HUES6 (cell line): ENCODE data around the gene ADORA1.
A peak's percentile ranks its signal among the peaks of the same experiment; 100 is the strongest.

Source experiments
- H3K27ac ChIP-seq: 2 replicates; pipeline ENCODE4 v1.7.0; 2013; ENCODE audit warnings: low read depth, mild to moderate bottlenecking, low read length, inconsistent platforms
- H3K27me3 ChIP-seq: 2 replicates; pipeline ENCODE4 v1.6.1; 2013; ENCODE audit warnings: low read length; ENCODE audit not compliant: control insufficient read depth, insufficient read depth
- H3K36me3 ChIP-seq: 2 replicates; pipeline ENCODE4 v1.6.1; 2013; ENCODE audit warnings: low read length; ENCODE audit not compliant: control insufficient read depth, insufficient read depth
- H3K4me1 ChIP-seq: 2 replicates; pipeline ENCODE4 v1.6.1; 2013; ENCODE audit warnings: low read length; ENCODE audit not compliant: control insufficient read depth, insufficient read depth
- H3K4me3 ChIP-seq: 2 replicates; pipeline ENCODE4 v1.5.1; 2013; ENCODE audit warnings: low read depth, low read length
- H3K9ac ChIP-seq: one replicate; pipeline ENCODE4 v1.6.1; 2013; ENCODE audit warnings: mild to moderate bottlenecking, low read length
- H3K9me3 ChIP-seq: 2 replicates; pipeline ENCODE4 v1.6.1; 2013; ENCODE audit warnings: low read depth, low read length; ENCODE audit not compliant: control insufficient read depth, insufficient read depth

The ADORA1 gene

DNA sequence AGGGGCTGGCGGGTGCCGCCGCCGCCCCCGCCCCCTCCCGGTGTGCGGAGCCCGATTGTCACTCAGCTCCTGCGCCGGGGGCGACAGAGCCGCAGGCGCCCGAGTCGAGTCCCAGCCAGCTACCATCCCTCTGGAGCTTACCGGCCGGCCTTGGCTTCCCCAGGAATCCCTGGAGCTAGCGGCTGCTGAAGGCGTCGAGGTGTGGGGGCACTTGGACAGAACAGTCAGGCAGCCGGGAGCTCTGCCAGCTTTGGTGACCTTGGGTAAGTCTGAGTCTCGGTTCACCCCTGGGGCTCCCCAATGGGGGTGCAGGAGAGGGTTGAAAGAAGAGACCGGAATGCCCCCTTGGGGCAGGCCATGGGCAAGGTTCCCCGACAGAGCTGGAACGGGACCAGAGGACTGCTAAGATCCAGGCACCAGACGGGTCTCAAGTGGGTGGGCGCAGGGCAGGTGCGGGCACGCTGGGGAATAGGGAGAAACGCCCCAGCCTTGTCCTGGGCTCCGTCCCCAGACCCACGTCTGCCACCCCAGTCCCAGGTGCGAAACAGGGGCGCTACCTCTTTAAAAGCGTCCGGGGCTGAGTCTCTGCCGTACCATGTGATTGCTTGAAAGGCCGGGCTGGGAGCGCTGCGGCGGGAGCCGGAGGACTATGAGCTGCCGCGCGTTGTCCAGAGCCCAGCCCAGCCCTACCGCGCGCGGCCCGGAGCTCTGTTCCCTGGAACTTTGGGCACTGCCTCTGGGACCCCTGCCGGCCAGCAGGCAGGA, at the start of gene ADORA1:
TSS of gene ADORA1 (plus strand) at position 61 of the 765 bp plus-strand sequence. CDS start 1,116 bp downstream, outside the sequence.
- H3K9me3 ChIP-seq: no peaks in the 10 kb centered on the region
- no peaks in the 10 kb centered on the region for H3K36me3 ChIP-seq
- peak within 1 kb of the TSS; percentile 57 for H3K4me3 ChIP-seq
- H3K27me3 ChIP-seq: peaks cover 35% of the 10 kb centered on the region
- peak within 1 kb of the TSS; percentile 54 for H3K9ac ChIP-seq
- no peak within 1 kb of the TSS for H3K27ac ChIP-seq
- H3K4me1 ChIP-seq: peaks cover 30% of the 10 kb centered on the region

DNA sequence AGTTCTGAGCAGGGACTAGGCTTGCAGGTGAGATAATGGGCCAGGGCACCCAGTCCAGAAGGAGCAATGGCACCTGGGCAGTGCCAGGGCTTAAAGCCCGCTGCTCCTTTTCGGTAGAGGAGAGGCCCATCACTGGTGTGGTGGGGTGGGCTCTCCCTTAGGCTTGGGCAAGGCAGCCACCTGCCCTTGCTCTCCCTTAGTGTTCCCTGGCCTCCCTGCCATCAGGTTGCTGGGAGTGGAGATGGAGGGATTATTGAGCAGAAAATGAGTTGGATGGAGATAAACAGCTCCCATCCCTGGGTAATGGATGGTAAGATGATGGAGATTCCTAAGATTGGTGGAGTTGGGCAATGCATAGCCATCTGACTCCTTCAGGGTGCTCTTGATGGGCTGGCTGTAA, 49.6 kb upstream of the ADORA1 start:
- H3K4me1 ChIP-seq: peaks cover 21% of the 10 kb centered on the region
- no peak overlapping the region for H3K27ac ChIP-seq
- H3K9me3 ChIP-seq: no peaks in the 10 kb centered on the region
- no peaks in the 10 kb centered on the region for H3K36me3 ChIP-seq
- no peak overlapping the region for H3K9ac ChIP-seq
- peaks cover 54% of the 10 kb centered on the region for H3K27me3 ChIP-seq
- H3K4me3 ChIP-seq: no peak overlapping the region

DNA sequence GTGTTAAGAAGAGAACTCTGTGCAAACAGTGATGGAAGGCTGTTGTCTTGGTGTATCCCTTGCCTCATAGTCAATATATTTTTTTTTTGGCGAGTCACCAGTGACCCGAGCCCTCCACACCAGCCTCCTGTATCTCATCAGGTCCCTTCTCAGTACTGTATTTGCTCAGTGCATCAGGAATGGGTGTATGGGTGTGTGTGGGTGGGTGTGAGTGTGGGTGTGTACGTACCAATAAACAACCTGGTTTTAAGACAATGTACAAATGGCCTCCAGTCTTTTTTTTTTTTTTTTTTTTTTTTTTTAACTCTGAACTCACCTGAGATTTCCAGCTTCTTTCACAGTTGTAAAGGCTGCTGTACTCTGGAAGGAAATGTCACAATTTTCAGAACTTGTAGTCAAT, 49.0 kb upstream of the ADORA1 start:
- no peaks in the 10 kb centered on the region for H3K9me3 ChIP-seq
- H3K27ac ChIP-seq: no peak overlapping the region
- no peak overlapping the region for H3K4me3 ChIP-seq
- no peaks in the 10 kb centered on the region for H3K36me3 ChIP-seq
- peaks cover 21% of the 10 kb centered on the region for H3K4me1 ChIP-seq
- no peak overlapping the region for H3K9ac ChIP-seq
- H3K27me3 ChIP-seq: peaks cover 53% of the 10 kb centered on the region

DNA sequence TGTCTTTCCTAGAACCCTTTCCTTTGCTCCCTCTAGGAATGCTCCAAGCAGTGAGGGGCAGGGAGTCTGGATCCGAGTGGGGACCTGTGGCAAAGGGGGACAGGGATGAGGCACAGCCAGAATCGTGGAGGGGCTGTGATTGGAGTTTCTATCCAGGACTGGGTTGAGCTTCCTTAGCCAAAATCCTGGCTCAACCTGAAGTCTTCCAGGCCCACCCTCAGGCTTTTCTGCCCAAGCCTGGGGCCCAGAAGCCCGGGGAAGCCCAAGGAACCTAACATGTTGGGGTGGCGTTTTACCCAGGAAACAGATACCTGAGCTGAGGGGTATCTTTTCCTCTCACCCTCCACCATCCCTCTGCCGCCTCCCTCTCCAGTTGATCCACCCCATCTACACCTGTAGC, 47.1 kb upstream of the ADORA1 start:
- Histone ChIP-seq H3K27ac (no peak overlapping the region), H3K4me3 (no peak overlapping the region), H3K27me3 (peaks cover 33% of the 10 kb centered on the region), H3K9me3 (no peaks in the 10 kb centered on the region), H3K36me3 (no peaks in the 10 kb centered on the region), H3K4me1 (peaks cover 22% of the 10 kb centered on the region), H3K9ac (no peak overlapping the region)

DNA sequence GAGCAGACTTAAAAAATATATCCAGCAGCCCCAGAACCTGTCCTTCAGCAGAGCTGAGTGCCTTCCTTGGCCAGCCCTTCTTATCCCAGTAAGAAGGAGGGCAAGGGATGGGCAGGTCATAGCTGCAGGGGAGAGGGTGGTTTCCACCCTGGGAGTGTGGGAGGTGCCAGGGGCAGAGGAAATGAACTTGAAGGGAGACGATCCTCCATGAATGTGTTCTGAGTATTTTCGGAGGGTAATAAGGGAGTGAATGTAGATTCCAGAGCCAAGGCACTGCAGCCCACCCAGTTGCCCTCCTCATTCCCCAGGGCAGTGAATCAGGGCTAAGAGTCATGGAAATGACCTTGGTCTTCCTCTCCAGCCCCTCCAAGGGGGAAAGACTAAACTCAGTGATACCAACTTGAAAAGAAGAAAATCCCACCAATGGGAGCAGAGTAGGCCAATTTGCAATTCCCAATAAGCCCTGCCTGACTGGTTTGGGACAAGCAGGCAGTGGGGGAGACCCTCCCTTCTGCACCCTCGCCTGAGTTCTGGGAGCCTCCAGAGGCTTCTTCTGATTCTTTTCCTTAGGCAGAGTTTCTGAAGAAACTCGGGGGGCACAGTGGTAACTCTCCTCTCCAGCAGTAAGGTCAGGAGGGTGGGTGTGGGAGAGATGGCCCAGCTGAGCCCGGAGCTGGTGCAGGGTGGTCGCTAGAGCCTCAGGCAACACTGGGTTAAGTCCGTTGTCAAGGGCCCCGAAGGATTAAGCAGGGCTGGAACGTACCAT, 45.9 kb upstream of the ADORA1 start:
- H3K9ac ChIP-seq: no peak overlapping the region
- H3K36me3 ChIP-seq: no peaks in the 10 kb centered on the region
- H3K27ac ChIP-seq: no peak overlapping the region
- peaks cover 22% of the 10 kb centered on the region for H3K27me3 ChIP-seq
- H3K4me1 ChIP-seq: peaks cover 25% of the 10 kb centered on the region
- H3K9me3 ChIP-seq: no peaks in the 10 kb centered on the region
- H3K4me3 ChIP-seq: no peak overlapping the region

DNA sequence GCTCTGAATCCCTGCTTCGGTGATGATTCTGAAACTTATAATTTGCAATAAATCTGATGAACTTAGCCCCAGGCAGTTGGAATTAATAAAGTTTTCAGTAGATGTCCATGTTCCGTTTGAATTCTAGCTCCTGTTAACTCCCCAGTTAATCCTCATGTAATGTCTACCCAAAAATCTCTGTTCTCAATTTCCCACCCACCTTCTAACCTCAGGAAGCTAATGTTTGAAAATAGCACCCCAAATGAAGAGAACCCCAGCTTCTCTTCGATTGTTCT, 45.4 kb upstream of the ADORA1 start:
- H3K4me3 ChIP-seq: no peak overlapping the region
- H3K9ac ChIP-seq: no peak overlapping the region
- peaks cover 16% of the 10 kb centered on the region for H3K27me3 ChIP-seq
- no peaks in the 10 kb centered on the region for H3K36me3 ChIP-seq
- H3K9me3 ChIP-seq: no peaks in the 10 kb centered on the region
- no peak overlapping the region for H3K27ac ChIP-seq
- peaks cover 28% of the 10 kb centered on the region for H3K4me1 ChIP-seq

DNA sequence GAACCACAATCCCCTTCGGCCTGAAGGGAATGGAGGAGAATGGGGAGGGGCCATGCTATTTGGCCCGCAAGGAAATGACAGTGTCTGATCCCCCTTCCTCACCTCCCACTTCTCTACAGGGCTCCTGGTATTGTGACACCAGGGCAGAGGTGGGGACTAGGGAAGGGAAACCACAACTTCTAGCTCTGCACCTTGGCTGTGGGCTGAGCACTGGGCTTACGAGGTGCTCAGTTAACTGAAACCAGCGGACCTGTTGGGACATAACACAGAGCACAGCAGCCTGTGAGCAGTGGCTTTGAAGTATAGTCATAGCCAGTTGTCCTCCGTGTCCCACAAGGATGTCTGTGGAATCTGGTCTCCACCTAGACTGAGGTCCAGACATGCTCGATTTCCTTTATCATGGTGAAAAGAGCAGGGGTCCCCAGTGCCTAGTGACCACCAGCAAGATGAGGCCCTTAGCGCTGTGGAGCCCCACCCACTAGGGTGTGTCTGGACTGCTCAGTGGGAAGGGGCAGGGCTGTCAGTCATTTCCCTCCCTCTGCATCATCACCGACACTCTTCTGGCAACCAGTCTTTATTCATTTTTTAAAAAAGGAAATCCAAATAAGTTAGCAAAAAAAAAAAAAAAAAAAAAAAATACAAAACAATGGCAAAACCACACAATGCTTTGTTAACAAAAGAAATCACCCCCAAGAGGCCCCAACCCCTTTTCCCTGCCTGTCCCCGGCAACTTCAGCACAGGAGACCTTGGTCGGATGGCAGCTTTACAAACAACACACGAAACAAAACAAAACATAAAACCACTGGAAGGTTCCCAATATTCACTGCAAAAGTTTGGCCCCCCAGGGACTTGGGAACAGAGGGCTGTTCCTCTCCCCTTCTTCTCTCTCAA, 44.7 kb upstream of the ADORA1 start:
- peaks cover 31% of the 10 kb centered on the region for H3K4me1 ChIP-seq
- no peaks in the 10 kb centered on the region for H3K9me3 ChIP-seq
- H3K27me3 ChIP-seq: peaks cover 10% of the 10 kb centered on the region
- H3K9ac ChIP-seq: no peak overlapping the region
- H3K27ac ChIP-seq: no peak overlapping the region
- no peaks in the 10 kb centered on the region for H3K36me3 ChIP-seq
- no peak overlapping the region for H3K4me3 ChIP-seq

DNA sequence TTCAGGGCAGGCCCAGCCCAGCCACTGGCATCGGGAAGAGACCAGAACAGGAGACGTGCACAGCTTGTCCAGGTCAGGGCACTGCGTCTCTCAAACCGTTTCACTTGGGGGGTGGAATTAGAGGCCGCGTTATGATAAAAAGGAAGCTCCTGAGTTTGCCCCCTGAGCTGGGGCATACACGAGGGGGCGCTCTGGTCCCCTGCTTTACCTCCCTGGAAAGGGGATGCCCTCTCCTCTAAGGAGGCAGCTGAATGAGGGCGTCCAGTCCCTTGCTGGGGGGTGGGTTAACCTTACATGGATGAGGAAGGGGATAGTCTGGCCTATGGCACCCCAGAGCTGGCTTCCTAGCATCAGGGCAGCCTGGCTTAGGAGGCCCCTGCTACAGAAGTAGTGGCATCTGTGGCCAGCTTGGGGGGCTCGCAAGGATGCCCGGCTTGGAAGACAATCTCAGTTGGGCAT, 44.0 kb upstream of the ADORA1 start:
- H3K9me3 ChIP-seq: no peaks in the 10 kb centered on the region
- no peak overlapping the region for H3K4me3 ChIP-seq
- peaks cover 31% of the 10 kb centered on the region for H3K4me1 ChIP-seq
- H3K27me3 ChIP-seq: 0 out of 2 replicates have a peak, but pooled peaks cover 4% of the 10 kb centered on the region
- no peaks in the 10 kb centered on the region for H3K36me3 ChIP-seq
- no peak overlapping the region for H3K9ac ChIP-seq
- no peak overlapping the region for H3K27ac ChIP-seq

DNA sequence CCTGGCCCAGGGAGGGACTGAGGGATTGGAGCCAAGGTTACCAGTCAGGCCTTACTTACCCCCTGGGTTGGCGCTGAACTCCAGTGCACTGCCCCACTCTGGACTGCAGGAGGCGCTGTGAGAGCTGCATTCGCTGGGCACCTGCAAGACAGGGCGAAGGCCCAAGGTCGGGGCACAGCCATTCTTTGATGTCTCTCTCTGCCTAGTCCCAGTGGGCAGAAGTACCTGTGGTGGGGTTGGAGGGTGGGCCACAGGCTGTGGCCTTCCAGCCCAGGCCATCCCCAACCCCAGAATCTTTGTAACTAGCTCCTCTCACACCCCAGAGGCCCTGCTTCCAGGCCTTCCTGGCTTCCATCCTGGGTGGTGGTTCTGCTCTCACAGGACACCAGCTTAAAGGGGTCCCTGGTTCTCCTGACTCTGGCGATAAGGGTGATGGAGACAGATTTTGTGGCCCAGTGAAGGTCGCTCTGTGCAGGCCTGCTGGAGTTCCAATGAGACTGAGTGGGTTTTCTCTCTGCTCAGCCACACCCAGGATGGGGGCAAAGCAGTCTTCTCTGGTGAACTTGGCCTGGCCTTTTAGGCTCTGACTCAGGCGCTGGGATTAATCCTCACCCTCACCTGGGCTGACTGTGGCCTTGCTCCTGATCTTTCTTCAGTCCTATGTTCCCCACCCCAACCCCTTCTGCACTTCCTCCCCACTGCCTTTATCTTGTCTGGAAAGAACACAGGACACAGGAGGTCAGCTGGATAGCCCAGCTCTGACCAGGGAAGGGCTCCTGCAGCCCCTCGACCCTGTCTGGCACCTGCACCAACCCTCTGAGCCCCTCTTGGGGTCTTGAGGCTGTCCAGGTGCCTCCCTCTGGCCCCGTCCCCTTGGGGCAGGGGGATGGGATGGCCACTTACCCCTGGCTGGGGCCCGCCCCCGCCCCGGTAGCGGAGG, 42.7 kb upstream of the ADORA1 start:
- Histone ChIP-seq H3K9ac (no peak overlapping the region), H3K36me3 (no peaks in the 10 kb centered on the region), H3K27ac (no peak overlapping the region), H3K4me1 (peaks cover 31% of the 10 kb centered on the region), H3K9me3 (no peaks in the 10 kb centered on the region), H3K27me3 (no peaks in the 10 kb centered on the region), H3K4me3 (no peak overlapping the region)
